Keratinocyte (primary cell): ENCODE data around the gene TRPC3. TPM values are rescaled to one million over a fixed set of nuclear protein-coding genes. Genes with fewer than 3 reads are reported as not detected.
A peak's percentile ranks its signal among the peaks of the same experiment; 100 is the strongest.

Experiments used
- DNase-seq: peaks from one replicate; pipeline ENCODE4 v3.0.0-alpha.2; 2011; ENCODE audit warnings: low read depth, missing footprints, low spot score
- FAIRE-seq: peaks from 2 replicates; lab custom pipeline; 2011; peaks lifted over from hg19 to GRCh38; lab: Jason Lieb, UNC
- H2AFZ ChIP-seq: 2 replicates; pipeline ENCODE4 v1.6.0; 2012; ENCODE audit warnings: low read length, control low read depth, inconsistent platforms; ENCODE audit not compliant: control insufficient read depth
- H3K27ac ChIP-seq: 2 replicates; pipeline ENCODE4 v1.5.1; 2011; ENCODE audit warnings: low read length; ENCODE audit not compliant: control insufficient read depth, insufficient read depth
- H3K27me3 ChIP-seq: 3 replicates; pipeline ENCODE4 v1.6.0; 2011; ENCODE audit warnings: low read length; ENCODE audit not compliant: control insufficient read depth, insufficient read depth; ENCODE audit errors: extremely low read depth
- H3K36me3 ChIP-seq, 2 experiments: 2 replicates in 1 of 2; 3 replicates in 1 of 2; pipeline ENCODE4 v1.5.1; 2011; ENCODE audit warnings: low read length in 2 of 2, mild to moderate bottlenecking in 1 of 2; ENCODE audit not compliant: control insufficient read depth in 2 of 2, insufficient read depth in 2 of 2; ENCODE audit errors: extremely low read depth in 1 of 2
- H3K4me1 ChIP-seq: 3 replicates; pipeline ENCODE4 v1.5.1; 2011; ENCODE audit warnings: low read length; ENCODE audit not compliant: control insufficient read depth, insufficient read depth; ENCODE audit errors: extremely low read depth
- H3K4me2 ChIP-seq: 3 replicates; pipeline ENCODE4 v1.6.0; 2011; ENCODE audit warnings: low read depth, low read length; ENCODE audit not compliant: control insufficient read depth, insufficient read depth; ENCODE audit errors: extremely low read depth
- H3K4me3 ChIP-seq, 3 experiments: fragments of 200-600 bp in 1 of 3; sonication (generic) in 1 of 3; 2 replicates in 2 of 3; 3 replicates in 1 of 3; pipeline ENCODE4 v1.5.1; 2011 to 2016; ENCODE audit warnings: low read length in 3 of 3, mild to moderate bottlenecking in 3 of 3, control low read depth in 2 of 3, inconsistent platforms in 1 of 3, low read depth in 1 of 3, mixed read lengths in 1 of 3, mixed run types in 1 of 3, moderate library complexity in 1 of 3; ENCODE audit not compliant: control insufficient read depth in 2 of 3, insufficient read depth in 2 of 3; ENCODE audit errors: extremely low read depth in 1 of 3
- H3K79me2 ChIP-seq: 2 replicates; pipeline ENCODE4 v1.6.0; 2012; ENCODE audit warnings: low read length; ENCODE audit not compliant: control insufficient read depth, insufficient read depth
- H3K9ac ChIP-seq: 3 replicates; pipeline ENCODE4 v1.6.0; 2011; ENCODE audit warnings: low read length; ENCODE audit not compliant: control insufficient read depth, insufficient read depth; ENCODE audit errors: extremely low read depth
- H3K9me1 ChIP-seq: 3 replicates; pipeline ENCODE4 v1.6.0; 2011; ENCODE audit warnings: low read length; ENCODE audit not compliant: control insufficient read depth, insufficient read depth; ENCODE audit errors: extremely low read depth
- H3K9me3 ChIP-seq: 2 replicates; pipeline ENCODE4 v1.5.1; 2012; ENCODE audit warnings: low read depth, low read length; ENCODE audit not compliant: control insufficient read depth
- H4K20me1 ChIP-seq: 3 replicates; pipeline ENCODE4 v1.6.0; 2011; ENCODE audit warnings: low read length; ENCODE audit not compliant: control insufficient read depth, insufficient read depth; ENCODE audit errors: extremely low read depth
- CTCF ChIP-seq, 3 experiments: IDR thresholded peaks in 1 of 3; conservative IDR thresholded peaks in 1 of 3; optimal IDR thresholded peaks in 1 of 3; 2 replicates in 2 of 3; 3 replicates in 1 of 3; pipeline versions ENCODE3 to v1.5.1; 2011; ENCODE audit warnings: low read length in 3 of 3, mild to moderate bottlenecking in 3 of 3, moderate library complexity in 2 of 3, control low read depth in 1 of 3, inconsistent platforms in 1 of 3; ENCODE audit not compliant: insufficient read depth in 2 of 3; ENCODE audit errors: extremely low read depth in 1 of 3
- EZH2 ChIP-seq: IDR thresholded peaks from one replicate; pipeline ENCODE4 v1.6.1; 2012; ENCODE audit warnings: inconsistent platforms, mild to moderate bottlenecking, low read length, moderate library complexity
- dilution Hi-C: fragments of 300-500 bp; cut with MboI; formaldehyde crosslinking; loops from one replicate; pipeline ENCODE4 v1.7.0; 2020; ENCODE audit warnings: low sequenced_read_pairs; ENCODE audit not compliant: extremely low pct_ligation_motif_present
- polyA plus RNA-seq, 5 experiments: library from polyadenylated mRNA; depleted of rRNA in 3 of 5; stranded (reverse) in 3 of 5; stranded (forward) in 1 of 5; unstranded in 1 of 5; fragments of >200 nt; gene quantifications; 1 replicate in 1 of 5; 2 replicates in 3 of 5; 3 replicates in 1 of 5; pipeline versions ENCODE4 v1.2.1 to v1.2.3, GENCODE V29; 2011 to 2012; ENCODE audit warnings: missing spikeins in 2 of 5, low read depth in 1 of 5, low replicate concordance in 1 of 5

TRPC3 gene
- polyA plus RNA-seq, 1 donor (not counting 4 experiments of a cell fraction or from before 2014, with no cell fraction given): not detected

GRCh38 chr4:121869841-121870822, 81.7 kb downstream of the TRPC3 start, which contains the start of gene BBS7:
BBS7 (minus strand) TSS chr4:121870474; CDS start chr4:121870313, 161 bp downstream.
- peak; percentile 86 for FAIRE-seq
- peak within 1 kb of the TSS; percentile 75 to 98 (median 88) for H3K4me3 ChIP-seq
- peak; percentile 46 for DNase-seq

GRCh38 chr4:121863799-121864198, 88.1 kb downstream of the TRPC3 start:
- Histone ChIP-seq H3K9me1 (no peaks in the 10 kb centered on the region), H3K27ac (no peak overlapping the region), H3K4me1 (peaks cover 3% of the 10 kb centered on the region), H3K27me3 (no peaks in the 10 kb centered on the region), H2AFZ (no peak overlapping the region), H3K4me3 (no peak overlapping the region), H3K36me3 (peaks cover 3 to 6% of the 10 kb centered on the region in 2 experiments), H4K20me1 (no peaks in the 10 kb centered on the region), H3K79me2 (peaks cover 2% of the 10 kb centered on the region), H3K9me3 (no peaks in the 10 kb centered on the region), H3K9ac (no peak overlapping the region), H3K4me2 (no peak overlapping the region)
- DNase-seq: no peak
- dilution Hi-C loops: no loop called here
- FAIRE-seq: no peak
- no peak for TF ChIP-seq EZH2
- no peak for TF ChIP-seq CTCF (optimal IDR thresholded peaks at IDR 0.05 in 1 of 3, IDR thresholded peaks at IDR 0.05 in 1 of 3, conservative IDR thresholded peaks at IDR 0.05 in 1 of 3; ENCODE audit: extremely low read depth in 1 of 3, insufficient read depth in 2 of 3, low read length in 3 of 3)

More at GRCh38 chr4:121869841-121870822, 81.7 kb downstream of the TRPC3 start, which contains the start of gene BBS7:
- Histone ChIP-seq H3K27ac (peak within 1 kb of the TSS; percentile 72), H2AFZ (peak within 1 kb of the TSS; percentile 97), H3K36me3 (no peaks in the 10 kb centered on the region), H3K79me2 (peaks cover 11% of the 10 kb centered on the region), H3K9me3 (no peaks in the 10 kb centered on the region), H3K4me1 (peaks cover 7% of the 10 kb centered on the region), H3K27me3 (no peaks in the 10 kb centered on the region), H3K4me2 (peak within 1 kb of the TSS; percentile 81), H3K9me1 (no peaks in the 10 kb centered on the region), H4K20me1 (no peaks in the 10 kb centered on the region), H3K9ac (peak within 1 kb of the TSS; percentile 82)
- dilution Hi-C loops: no loop called here
- TF ChIP-seq EZH2 (no peak), CTCF (optimal IDR thresholded peaks at IDR 0.05 in 1 of 3, IDR thresholded peaks at IDR 0.05 in 1 of 3, conservative IDR thresholded peaks at IDR 0.05 in 1 of 3; ENCODE audit: extremely low read depth in 1 of 3, insufficient read depth in 2 of 3, low read length in 3 of 3) (no peak)
